ENCODE measurements around the gene SNX33.
A peak's percentile ranks its signal among the peaks of the same experiment; 100 is the strongest.
"Not testable (repeated sequence)": the region's sequence is repeated elsewhere in the genome, so short reads cannot be mapped to it uniquely, and the experiment has no call there.

SNX33 gene

GRCh38 chr15:75633922-75634321 lies 13.8 kb upstream of the SNX33 start:
- not testable (repeated sequence) for H3K36me3 ChIP-seq (ENCODE audit: control insufficient read depth, insufficient read depth, low read length); H3K27ac ChIP-seq (ENCODE audit: low read depth, low read length); H3K27me3 ChIP-seq (ENCODE audit: control insufficient read depth, insufficient read depth, low read length); H3K9ac ChIP-seq (ENCODE audit: low read length); H3K4me3 ChIP-seq (ENCODE audit: low read length); H3K4me1 ChIP-seq (ENCODE audit: control insufficient read depth, insufficient read depth, low read length)

GRCh38 chr15:75636026-75636425 lies 11.7 kb upstream of the SNX33 start:
- Histone ChIP-seq H3K36me3 (ENCODE audit: control insufficient read depth, insufficient read depth, low read length) (no peaks in the 10 kb centered on the region), H3K4me3 (ENCODE audit: low read length) (no peak overlapping the region), H3K9ac (ENCODE audit: low read length) (no peak overlapping the region), H3K27ac (ENCODE audit: low read depth, low read length) (no peak overlapping the region), H3K4me1 (ENCODE audit: control insufficient read depth, insufficient read depth, low read length) (peaks cover 8% of the 10 kb centered on the region), H3K27me3 (ENCODE audit: control insufficient read depth, insufficient read depth, low read length) (no peaks in the 10 kb centered on the region)

GRCh38 chr15:75637245-75638009 lies 10.3 kb upstream of the SNX33 start:
- H3K4me1 ChIP-seq (ENCODE audit: control insufficient read depth, insufficient read depth, low read length) = peaks cover 8% of the 10 kb centered on the region
- no peak overlapping the region for H3K4me3 ChIP-seq (ENCODE audit: low read length)
- no peak overlapping the region for H3K27ac ChIP-seq (ENCODE audit: low read depth, low read length)
- H3K36me3 ChIP-seq (ENCODE audit: control insufficient read depth, insufficient read depth, low read length) = no peaks in the 10 kb centered on the region
- no peak overlapping the region for H3K9ac ChIP-seq (ENCODE audit: low read length)
- H3K27me3 ChIP-seq (ENCODE audit: control insufficient read depth, insufficient read depth, low read length) = no peaks in the 10 kb centered on the region

- Histone ChIP-seq H3K4me1 (ENCODE audit: control insufficient read depth, insufficient read depth, low read length) (peaks cover 8% of the 10 kb centered on the region), H3K36me3 (ENCODE audit: control insufficient read depth, insufficient read depth, low read length) (no peaks in the 10 kb centered on the region), H3K27me3 (ENCODE audit: control insufficient read depth, insufficient read depth, low read length) (no peaks in the 10 kb centered on the region), H3K4me3 (ENCODE audit: low read length) (peak overlapping the region; percentile 82), H3K9ac (ENCODE audit: low read length) (peak overlapping the region; percentile 53), H3K27ac (ENCODE audit: low read depth, low read length) (peak overlapping the region; percentile 90)
Observed at GRCh38 chr15:75639191-75639708, 8.5 kb upstream of the SNX33 start.

GRCh38 chr15:75639709-75640482 lies 7.8 kb upstream of the SNX33 start, which contains the start of gene IMP3:
IMP3 (minus strand) TSS chr15:75640224; CDS start chr15:75640168, 56 bp downstream.
- Histone ChIP-seq H3K27me3 (ENCODE audit: control insufficient read depth, insufficient read depth, low read length) (no peaks in the 10 kb centered on the region), H3K4me3 (ENCODE audit: low read length) (peak within 1 kb of the TSS; percentile 82), H3K9ac (ENCODE audit: low read length) (peak within 1 kb of the TSS; percentile 93), H3K4me1 (ENCODE audit: control insufficient read depth, insufficient read depth, low read length) (peaks cover 8% of the 10 kb centered on the region), H3K36me3 (ENCODE audit: control insufficient read depth, insufficient read depth, low read length) (no peaks in the 10 kb centered on the region), H3K27ac (ENCODE audit: low read depth, low read length) (peak within 1 kb of the TSS; percentile 90)

GRCh38 chr15:75640483-75641178 lies 7.1 kb upstream of the SNX33 start:
- Histone ChIP-seq H3K27me3 (ENCODE audit: control insufficient read depth, insufficient read depth, low read length) (no peaks in the 10 kb centered on the region), H3K4me3 (ENCODE audit: low read length) (peak overlapping the region; percentile 81), H3K27ac (ENCODE audit: low read depth, low read length) (peak overlapping the region; percentile 90), H3K36me3 (ENCODE audit: control insufficient read depth, insufficient read depth, low read length) (no peaks in the 10 kb centered on the region), H3K9ac (ENCODE audit: low read length) (peak overlapping the region; percentile 93), H3K4me1 (ENCODE audit: control insufficient read depth, insufficient read depth, low read length) (peaks cover 8% of the 10 kb centered on the region)

GRCh38 chr15:75641179-75641503 lies 6.6 kb upstream of the SNX33 start:
- no peaks in the 10 kb centered on the region for H3K27me3 ChIP-seq (ENCODE audit: control insufficient read depth, insufficient read depth, low read length)
- H3K4me1 ChIP-seq (ENCODE audit: control insufficient read depth, insufficient read depth, low read length) = peaks cover 10% of the 10 kb centered on the region
- H3K4me3 ChIP-seq (ENCODE audit: low read length) = peak overlapping the region; percentile 81
- no peaks in the 10 kb centered on the region for H3K36me3 ChIP-seq (ENCODE audit: control insufficient read depth, insufficient read depth, low read length)
- H3K9ac ChIP-seq (ENCODE audit: low read length) = no peak overlapping the region
- H3K27ac ChIP-seq (ENCODE audit: low read depth, low read length) = no peak overlapping the region

GRCh38 chr15:75641603-75642002 lies 6.1 kb upstream of the SNX33 start:
- H3K27ac ChIP-seq (ENCODE audit: low read depth, low read length) = no peak overlapping the region
- H3K4me3 ChIP-seq (ENCODE audit: low read length) = no peak overlapping the region
- H3K9ac ChIP-seq (ENCODE audit: low read length) = no peak overlapping the region
- H3K4me1 ChIP-seq (ENCODE audit: control insufficient read depth, insufficient read depth, low read length) = peaks cover 15% of the 10 kb centered on the region
- H3K27me3 ChIP-seq (ENCODE audit: control insufficient read depth, insufficient read depth, low read length) = no peaks in the 10 kb centered on the region
- no peaks in the 10 kb centered on the region for H3K36me3 ChIP-seq (ENCODE audit: control insufficient read depth, insufficient read depth, low read length)

- H3K4me3 ChIP-seq (ENCODE audit: low read length) = no peak overlapping the region
- peaks cover 17% of the 10 kb centered on the region for H3K4me1 ChIP-seq (ENCODE audit: control insufficient read depth, insufficient read depth, low read length)
- H3K36me3 ChIP-seq (ENCODE audit: control insufficient read depth, insufficient read depth, low read length) = no peaks in the 10 kb centered on the region
- H3K27ac ChIP-seq (ENCODE audit: low read depth, low read length) = no peak overlapping the region
- H3K27me3 ChIP-seq (ENCODE audit: control insufficient read depth, insufficient read depth, low read length) = no peaks in the 10 kb centered on the region
- no peak overlapping the region for H3K9ac ChIP-seq (ENCODE audit: low read length)
Observed at GRCh38 chr15:75644376-75644775, 3.3 kb upstream of the SNX33 start.

- Histone ChIP-seq H3K27ac (ENCODE audit: low read depth, low read length) (peak overlapping the region; percentile 93), H3K27me3 (ENCODE audit: control insufficient read depth, insufficient read depth, low read length) (no peaks in the 10 kb centered on the region), H3K4me3 (ENCODE audit: low read length) (peak overlapping the region; percentile 81), H3K4me1 (ENCODE audit: control insufficient read depth, insufficient read depth, low read length) (peaks cover 29% of the 10 kb centered on the region), H3K36me3 (ENCODE audit: control insufficient read depth, insufficient read depth, low read length) (no peaks in the 10 kb centered on the region), H3K9ac (ENCODE audit: low read length) (peak overlapping the region; percentile 95)
Observed at GRCh38 chr15:75646112-75646943, 1.4 kb upstream of the SNX33 start.

- no peaks in the 10 kb centered on the region for H3K36me3 ChIP-seq (ENCODE audit: control insufficient read depth, insufficient read depth, low read length)
- H3K4me1 ChIP-seq (ENCODE audit: control insufficient read depth, insufficient read depth, low read length) = peaks cover 34% of the 10 kb centered on the region
Observed at GRCh38 chr15:75646944-75647364, 758 bp upstream of the SNX33 start.

More at GRCh38 chr15:75646944-75647364, 758 bp upstream of the SNX33 start:
- peak overlapping the region; percentile 81 for H3K4me3 ChIP-seq (ENCODE audit: low read length)
- no peaks in the 10 kb centered on the region for H3K27me3 ChIP-seq (ENCODE audit: control insufficient read depth, insufficient read depth, low read length)
- H3K27ac ChIP-seq (ENCODE audit: low read depth, low read length) = peak overlapping the region; percentile 93
- H3K9ac ChIP-seq (ENCODE audit: low read length) = peak overlapping the region; percentile 95
